Karpas-422 (cell line): ENCODE measurements around the gene ZNF688. TPM values are rescaled to one million over a fixed set of nuclear protein-coding genes. Genes with fewer than 3 reads are reported as not detected.

Experiments
- DNase-seq: peaks from one replicate; pipeline ENCODE4 v3.0.0-alpha.2; 2015
- H2AFZ ChIP-seq: fragments of 200-600 bp; sonication (generic); 2 replicates; pipeline ENCODE4 v1.6.1; 2014; ENCODE audit warnings: antibody characterized with exemption, low read length, mixed read lengths
- H3K27ac ChIP-seq: fragments of 200-600 bp; sonication (generic); 2 replicates; pipeline ENCODE4 v1.5.1; 2014; ENCODE audit warnings: mild to moderate bottlenecking, low read length, moderate library complexity
- H3K27me3 ChIP-seq: fragments of 200-600 bp; sonication (generic); 2 replicates; pipeline ENCODE4 v1.6.1; 2014; ENCODE audit warnings: low read length, mixed read lengths
- H3K36me3 ChIP-seq: fragments of 200-600 bp; sonication (generic); 2 replicates; pipeline ENCODE4 v1.6.1; 2014; ENCODE audit warnings: low read length, mixed read lengths; ENCODE audit not compliant: insufficient read depth
- H3K4me1 ChIP-seq: fragments of 200-600 bp; sonication (generic); 2 replicates; pipeline ENCODE4 v1.6.1; 2014; ENCODE audit warnings: mild to moderate bottlenecking, low read length, mixed read lengths
- H3K4me2 ChIP-seq: fragments of 200-600 bp; sonication (generic); 2 replicates; pipeline ENCODE4 v1.6.1; 2014; ENCODE audit warnings: low read length, low read depth, mild to moderate bottlenecking; ENCODE audit not compliant: poor library complexity, severe bottlenecking
- H3K4me3 ChIP-seq: fragments of 200-600 bp; sonication (generic); 2 replicates; pipeline ENCODE4 v1.5.1; 2014; ENCODE audit warnings: mild to moderate bottlenecking, antibody characterized with exemption, low read length, mixed read lengths
- H3K79me2 ChIP-seq: fragments of 200-600 bp; sonication (generic); 2 replicates; pipeline ENCODE4 v1.6.1; 2014; ENCODE audit warnings: mild to moderate bottlenecking, low read length, mixed read lengths
- H3K9ac ChIP-seq: fragments of 200-600 bp; sonication (generic); 2 replicates; pipeline ENCODE4 v1.6.0; 2014; ENCODE audit warnings: low read length
- H3K9me2 ChIP-seq: fragments of 200-600 bp; sonication (generic), shearing (Covaris generic); replicated peaks from 2 replicates; pipeline ENCODE4 v1.6.0; 2014; ENCODE audit warnings: mild to moderate bottlenecking, low read length, moderate library complexity; ENCODE audit not compliant: insufficient read depth
- H3K9me3 ChIP-seq: fragments of 300-700, 200-600 bp; sonication (generic); 2 replicates; pipeline ENCODE4 v1.6.1; 2014; ENCODE audit warnings: low read length, mixed read lengths
- H4K20me1 ChIP-seq: fragments of 200-600 bp; sonication (generic); 2 replicates; pipeline ENCODE4 v1.6.1; 2014; ENCODE audit warnings: mild to moderate bottlenecking, antibody characterized with exemption, low read length, low read depth; ENCODE audit not compliant: insufficient read depth
- total RNA-seq: library from RNA; depleted of rRNA; stranded (reverse); fragments of >200 nt; shearing (Covaris generic); gene quantifications from 2 replicates; pipeline ENCODE4 v1.2.3, GENCODE V29; 2014; ENCODE audit warnings: low replicate concordance

The ZNF688 gene
- total RNA-seq, 1 experiment from 2014 or later = 18.0 TPM

GRCh38 chr16:30565984-30566383 is 5.5 kb downstream of the ZNF688 start:
- no peaks in the 10 kb centered on the region for H4K20me1 ChIP-seq

GRCh38 chr16:30565526-30565925 is 6.0 kb downstream of the ZNF688 start:
- H3K4me2 ChIP-seq = no peak overlapping the region
- H2AFZ ChIP-seq = no peak overlapping the region
- H3K27ac ChIP-seq = no peak overlapping the region
- no peak overlapping the region for H3K4me3 ChIP-seq
- DNase-seq = no peak
- H3K9me2 ChIP-seq = no peaks in the 10 kb centered on the region
- peaks cover 2% of the 10 kb centered on the region for H3K4me1 ChIP-seq
- H3K9ac ChIP-seq = no peak overlapping the region
- H3K9me3 ChIP-seq = no peaks in the 10 kb centered on the region
- H4K20me1 ChIP-seq = no peaks in the 10 kb centered on the region
- H3K27me3 ChIP-seq = no peaks in the 10 kb centered on the region
- H3K36me3 ChIP-seq = no peaks in the 10 kb centered on the region
- H3K79me2 ChIP-seq = no peaks in the 10 kb centered on the region

More at GRCh38 chr16:30565984-30566383, 5.5 kb downstream of the ZNF688 start:
- Histone ChIP-seq H3K9me2 (no peaks in the 10 kb centered on the region), H3K4me2 (no peak overlapping the region), H3K27me3 (no peaks in the 10 kb centered on the region), H3K27ac (no peak overlapping the region), H3K36me3 (no peaks in the 10 kb centered on the region), H3K9ac (no peak overlapping the region), H3K9me3 (no peaks in the 10 kb centered on the region), H2AFZ (no peak overlapping the region), H3K4me1 (peaks cover 5% of the 10 kb centered on the region), H3K79me2 (no peaks in the 10 kb centered on the region), H3K4me3 (no peak overlapping the region)
- no peak for DNase-seq

GRCh38 chr16:30562021-30562420 is 9.5 kb downstream of the ZNF688 start:
- Histone ChIP-seq H2AFZ (no peak overlapping the region), H3K27ac (no peak overlapping the region), H3K27me3 (no peaks in the 10 kb centered on the region), H3K9me3 (no peaks in the 10 kb centered on the region), H3K79me2 (peaks cover 8% of the 10 kb centered on the region), H4K20me1 (no peaks in the 10 kb centered on the region), H3K9me2 (no peaks in the 10 kb centered on the region), H3K9ac (no peak overlapping the region), H3K4me1 (peaks cover 8% of the 10 kb centered on the region), H3K36me3 (no peaks in the 10 kb centered on the region), H3K4me3 (no peak overlapping the region), H3K4me2 (no peak overlapping the region)
- no peak for DNase-seq

GRCh38 chr16:30561089-30561816 is 10.3 kb downstream of the ZNF688 start:
- Histone ChIP-seq H2AFZ (no peak overlapping the region), H3K27ac (no peak overlapping the region), H3K4me1 (peaks cover 9% of the 10 kb centered on the region), H3K27me3 (no peaks in the 10 kb centered on the region), H3K4me2 (no peak overlapping the region), H3K4me3 (no peak overlapping the region), H3K36me3 (no peaks in the 10 kb centered on the region), H3K9me2 (no peaks in the 10 kb centered on the region), H3K9me3 (no peaks in the 10 kb centered on the region), H3K79me2 (peaks cover 11% of the 10 kb centered on the region), H4K20me1 (no peaks in the 10 kb centered on the region), H3K9ac (no peak overlapping the region)
- no peak for DNase-seq

- Histone ChIP-seq H3K27ac (no peak overlapping the region), H3K9me3 (no peaks in the 10 kb centered on the region), H3K9ac (no peak overlapping the region), H3K4me3 (no peak overlapping the region), H4K20me1 (no peaks in the 10 kb centered on the region), H3K4me1 (peaks cover 9% of the 10 kb centered on the region), H2AFZ (no peak overlapping the region), H3K36me3 (no peaks in the 10 kb centered on the region), H3K9me2 (no peaks in the 10 kb centered on the region), H3K4me2 (no peak overlapping the region), H3K27me3 (no peaks in the 10 kb centered on the region), H3K79me2 (peaks cover 15% of the 10 kb centered on the region)
- no peak for DNase-seq
These were observed 11.8 kb downstream of the ZNF688 start for GRCh38 chr16:30559690-30560089.

- H3K36me3 ChIP-seq = peaks cover under 1% of the 10 kb centered on the region; the same call in 1 of the 2 replicates
- H3K27me3 ChIP-seq = no peaks in the 10 kb centered on the region
- peak overlapping the region; percentile 76; the same call in 1 of the 2 replicates for H3K4me3 ChIP-seq
- H3K27ac ChIP-seq = 0 out of 2 replicates have a peak overlapping the region, but pooled peaks have one; percentile 3
- no peak overlapping the region for H2AFZ ChIP-seq
- no peaks in the 10 kb centered on the region for H3K9me2 ChIP-seq
- H3K9ac ChIP-seq = peak overlapping the region; percentile 46
- H4K20me1 ChIP-seq = no peaks in the 10 kb centered on the region
- H3K79me2 ChIP-seq = peaks cover 15% of the 10 kb centered on the region
- H3K9me3 ChIP-seq = no peaks in the 10 kb centered on the region
- peaks cover 9% of the 10 kb centered on the region for H3K4me1 ChIP-seq
- no peak for DNase-seq
- H3K4me2 ChIP-seq = peak overlapping the region; percentile 83
These were observed 12.6 kb downstream of the ZNF688 start for GRCh38 chr16:30558789-30559377.

- H4K20me1 ChIP-seq = no peaks in the 10 kb centered on the region
- H3K79me2 ChIP-seq = peaks cover 15% of the 10 kb centered on the region
- peak; percentile 99 for DNase-seq
- peak within 1 kb of the TSS; percentile 83 for H3K4me2 ChIP-seq
- peaks cover 5% of the 10 kb centered on the region; the same call in 1 of the 2 replicates for H3K36me3 ChIP-seq
- no peaks in the 10 kb centered on the region for H3K27me3 ChIP-seq
- H3K9ac ChIP-seq = peak within 1 kb of the TSS; percentile 89
- no peaks in the 10 kb centered on the region for H3K9me2 ChIP-seq
- H2AFZ ChIP-seq = peak within 1 kb of the TSS; percentile 63
- peaks cover 9% of the 10 kb centered on the region for H3K4me1 ChIP-seq
- H3K27ac ChIP-seq = peak within 1 kb of the TSS; percentile 80
- peak within 1 kb of the TSS; percentile 76 for H3K4me3 ChIP-seq
- H3K9me3 ChIP-seq = no peaks in the 10 kb centered on the region
These were observed 13.3 kb downstream of the ZNF688 start, which contains the start of gene ZNF764 for GRCh38 chr16:30557957-30558788. Gene ZNF764, minus strand, starts transcription at chr16:30558374. Its CDS starts 192 bp downstream, at chr16:30558182.

- H3K79me2 ChIP-seq = peaks cover 15% of the 10 kb centered on the region
- H3K4me3 ChIP-seq = peak overlapping the region; percentile 76
- H4K20me1 ChIP-seq = no peaks in the 10 kb centered on the region
- peak; percentile 69 for DNase-seq
- H3K36me3 ChIP-seq = peaks cover 5% of the 10 kb centered on the region; the same call in 1 of the 2 replicates
- peak overlapping the region; percentile 83 for H3K4me2 ChIP-seq
- no peaks in the 10 kb centered on the region for H3K9me3 ChIP-seq
- peak overlapping the region; percentile 63 for H2AFZ ChIP-seq
- no peaks in the 10 kb centered on the region for H3K9me2 ChIP-seq
- peaks cover 9% of the 10 kb centered on the region for H3K4me1 ChIP-seq
- peak overlapping the region; percentile 89 for H3K9ac ChIP-seq
- no peaks in the 10 kb centered on the region for H3K27me3 ChIP-seq
- peak overlapping the region; percentile 80 for H3K27ac ChIP-seq
These were observed 13.9 kb downstream of the ZNF688 start for GRCh38 chr16:30557707-30557956.
